Measurements from ENCODE around the gene PIP4K2C.
"Not testable (repeated sequence)": the region's sequence is repeated elsewhere in the genome, so short reads cannot be mapped to it uniquely, and the experiment has no call there.

PIP4K2C gene

DNA sequence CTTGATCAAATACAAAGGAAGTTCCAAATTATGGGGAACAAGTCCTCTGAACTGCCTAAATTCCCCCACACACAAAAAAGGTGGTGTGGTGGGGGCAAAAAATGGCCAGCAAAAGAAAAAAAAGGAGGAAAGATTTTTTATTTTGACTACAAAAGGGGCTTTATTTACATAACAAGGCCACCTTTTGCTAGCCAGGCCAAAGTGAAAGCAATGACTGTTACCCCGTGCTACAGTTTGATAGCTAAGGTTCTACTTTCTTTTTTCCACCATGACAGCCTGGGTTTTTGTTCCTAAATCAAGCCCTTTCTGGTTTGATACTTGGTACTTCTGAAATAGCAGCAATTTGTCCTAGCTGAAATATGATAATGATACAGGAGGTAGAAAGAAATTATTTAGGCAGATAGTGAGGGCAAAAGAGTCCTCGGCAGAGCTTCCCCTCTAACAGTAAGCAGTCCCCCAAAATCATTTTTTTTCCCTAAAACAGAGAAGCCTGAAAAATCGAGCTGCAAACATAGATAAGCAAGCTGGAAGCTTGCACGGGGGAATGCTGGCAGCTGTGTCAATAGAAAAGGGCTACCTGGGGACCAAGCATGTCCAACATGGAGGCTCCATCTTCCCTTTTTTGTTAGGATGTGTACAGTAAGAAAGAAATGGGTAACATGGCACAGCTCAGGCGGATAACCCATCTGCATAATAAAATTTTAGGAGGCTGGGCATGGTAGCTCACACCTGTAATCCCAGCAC, 50.9 kb downstream of the PIP4K2C start:
- no peak for DNase-seq

DNA sequence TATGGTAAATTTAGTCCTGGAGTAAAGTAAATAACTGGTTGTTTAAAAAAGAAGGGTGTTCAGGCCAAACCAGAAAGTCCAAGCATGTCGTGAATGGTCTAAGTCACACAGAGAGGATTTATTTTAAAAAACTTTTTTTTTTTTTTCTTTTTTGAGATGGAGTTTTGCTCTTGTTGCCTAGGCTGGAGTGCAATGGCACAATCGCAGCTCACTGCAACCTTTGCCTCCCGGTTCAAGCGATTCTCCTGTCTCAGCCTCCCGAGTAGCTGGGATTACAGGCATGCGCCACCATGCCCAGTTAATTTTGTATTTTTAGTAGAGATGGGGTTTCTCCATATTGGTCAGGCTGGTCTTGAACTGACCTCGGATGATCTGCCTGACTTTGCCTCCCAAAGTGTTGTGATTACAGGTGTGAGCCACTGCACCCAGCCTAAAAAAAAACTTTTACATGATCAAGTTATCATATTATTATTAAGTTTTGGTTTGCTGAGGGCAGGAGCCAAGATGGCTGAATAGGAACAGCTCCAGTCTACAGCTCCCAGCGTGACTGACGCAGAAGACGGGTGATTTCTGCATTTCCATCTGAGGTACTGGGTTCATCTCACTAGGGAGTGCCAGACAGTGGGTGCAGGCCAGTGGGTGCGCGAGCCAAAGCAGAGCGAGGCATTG, 55.1 kb downstream of the PIP4K2C start:
- DNase-seq = not testable (repeated sequence)

DNA sequence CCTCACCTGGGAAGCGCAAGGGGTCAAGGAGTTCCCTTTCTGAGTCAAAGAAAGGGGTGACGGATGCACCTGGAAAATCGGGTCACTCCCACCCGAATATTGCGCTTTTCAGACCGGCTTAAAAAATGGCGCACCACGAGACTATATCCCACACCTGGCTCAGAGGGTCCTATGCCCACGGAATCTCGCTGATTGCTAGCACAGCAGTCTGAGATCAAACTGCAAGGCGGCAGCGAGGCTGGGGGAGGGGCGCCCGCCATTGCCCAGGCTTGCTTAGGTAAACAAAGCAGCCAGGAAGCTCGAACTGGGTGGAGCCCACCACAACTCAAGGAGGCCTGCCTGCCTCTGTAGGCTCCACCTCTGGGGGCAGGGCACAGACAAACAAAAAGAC, 55.7 kb downstream of the PIP4K2C start:
- DNase-seq = not testable (repeated sequence)

All from activated CD4-positive, alpha-beta T cell treated with anti-CD3 and anti-CD28 coated beads, Interleukin-2, amount 50 U/mL, for 16 hours (primary cell).